Activated gamma-delta T cell (primary cell): Measurements from ENCODE around the gene GNG7.
A peak's percentile ranks its signal among the peaks of the same experiment; 100 is the strongest.
"Not testable (repeated sequence)": the region's sequence is repeated elsewhere in the genome, so short reads cannot be mapped to it uniquely, and the experiment has no call there.

Experiments
- DNase-seq: peaks from one replicate; lab custom pipeline; 2025; lab: John Stamatoyannopoulos, UW

The GNG7 gene

DNA sequence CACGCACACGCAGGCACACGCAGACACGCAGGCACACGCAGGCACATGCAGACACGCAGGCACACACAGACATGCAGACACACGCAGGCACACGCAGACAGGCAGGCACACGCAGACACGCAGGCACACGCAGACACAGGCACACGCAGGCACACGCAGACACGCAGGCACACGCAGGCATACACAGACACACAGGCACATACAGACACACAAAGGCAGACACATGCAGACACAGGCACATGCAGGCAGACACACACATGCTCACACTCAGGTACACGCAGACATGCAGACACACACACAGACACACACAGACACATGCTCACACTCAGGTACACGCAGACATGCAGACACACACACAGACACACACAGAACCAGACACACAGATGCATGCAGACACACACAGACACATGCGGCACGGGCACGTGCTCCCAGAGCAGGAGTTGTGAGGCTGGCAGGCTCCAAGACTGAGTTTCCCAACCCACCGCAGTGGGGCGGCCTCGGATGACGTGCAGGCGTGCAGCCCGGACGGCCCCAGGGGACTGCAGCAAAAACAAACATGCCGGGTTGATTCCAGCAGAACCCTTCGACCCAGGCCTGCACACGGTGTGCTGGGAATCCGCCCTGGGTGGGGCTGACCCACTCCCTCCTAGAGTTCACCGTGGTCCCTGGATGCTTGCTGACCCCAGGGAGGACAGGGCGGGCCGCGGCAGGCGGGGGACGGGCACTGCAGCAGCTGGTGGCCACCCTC lies 126.6 kb downstream of the GNG7 start:
- no peak for DNase-seq

GRCh38 chr19:2574971-2575630 lies 127.4 kb downstream of the GNG7 start:
- no peak for DNase-seq

DNA sequence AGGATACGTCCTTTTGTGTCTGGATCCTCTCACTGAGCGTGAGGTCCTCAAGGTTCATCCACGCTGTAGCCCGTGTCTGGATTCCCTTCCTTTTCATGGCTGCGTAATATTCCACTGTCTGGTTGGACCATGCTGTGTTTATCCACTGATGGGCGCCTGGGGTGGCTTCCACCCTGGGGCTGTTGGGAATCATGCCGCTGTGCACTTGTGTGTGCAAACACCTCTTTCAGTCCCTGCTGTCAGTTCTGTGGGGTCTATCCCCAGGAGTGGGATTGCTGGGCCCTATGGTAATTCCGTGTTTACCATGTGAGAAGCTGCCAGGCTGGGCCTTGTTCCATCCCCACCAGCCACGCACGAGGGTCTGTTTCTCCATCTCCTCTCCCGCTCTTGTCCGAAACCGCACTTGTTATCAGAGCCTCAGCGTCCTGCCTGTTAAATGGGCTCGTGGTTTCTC lies 128.0 kb downstream of the GNG7 start:
- no peak for DNase-seq

GRCh38 chr19:2573916-2574315 lies 128.6 kb downstream of the GNG7 start:
- no peak for DNase-seq

GRCh38 chr19:2572152-2572551 lies 130.3 kb downstream of the GNG7 start:
- DNase-seq = not testable (repeated sequence)

- no peak for DNase-seq
These were observed 132.7 kb downstream of the GNG7 start for GRCh38 chr19:2569596-2570465.

- DNase-seq = no peak
These were observed 134.5 kb downstream of the GNG7 start for GRCh38 chr19:2567996-2568395.

DNA sequence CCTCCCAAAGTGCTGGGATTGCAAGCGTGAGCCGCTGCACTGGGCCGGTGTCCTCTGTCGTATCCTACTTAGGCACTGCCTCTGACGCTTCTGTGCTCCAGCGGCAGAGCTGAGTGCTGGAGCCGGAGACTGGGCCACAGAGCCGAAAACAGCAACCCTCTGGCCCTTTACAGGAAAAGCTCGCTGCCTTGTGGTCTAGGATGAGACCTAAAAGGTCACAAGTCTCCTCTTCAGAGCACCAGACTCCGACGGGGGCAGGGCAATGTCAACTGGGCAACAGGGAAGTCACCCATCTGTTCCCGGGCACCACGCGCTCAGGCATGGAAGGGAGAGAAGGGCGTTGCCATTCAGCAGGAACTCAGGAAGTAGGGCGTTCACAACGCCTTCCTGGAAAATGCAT lies 134.9 kb downstream of the GNG7 start:
- DNase-seq = no peak

DNA sequence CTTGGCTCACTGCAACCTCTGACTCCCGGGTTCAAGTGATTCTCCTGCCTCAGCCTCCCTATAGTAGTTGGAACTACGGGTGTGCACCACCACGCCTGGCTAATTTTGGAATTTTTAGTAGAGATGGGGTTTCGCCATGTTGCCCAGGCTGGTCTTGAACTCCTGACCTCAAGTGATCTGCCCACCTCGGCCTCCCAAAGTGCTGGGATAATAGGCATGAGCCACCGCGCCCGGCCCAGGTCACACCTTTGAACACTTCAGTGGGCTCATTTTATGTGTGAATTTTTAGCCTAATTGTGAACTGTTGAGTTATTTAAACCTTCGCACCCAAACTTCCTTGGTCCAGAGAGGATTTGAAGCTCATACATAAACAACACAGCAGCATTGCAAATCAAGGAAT lies 138.9 kb downstream of the GNG7 start:
- not testable (repeated sequence) for DNase-seq

DNA sequence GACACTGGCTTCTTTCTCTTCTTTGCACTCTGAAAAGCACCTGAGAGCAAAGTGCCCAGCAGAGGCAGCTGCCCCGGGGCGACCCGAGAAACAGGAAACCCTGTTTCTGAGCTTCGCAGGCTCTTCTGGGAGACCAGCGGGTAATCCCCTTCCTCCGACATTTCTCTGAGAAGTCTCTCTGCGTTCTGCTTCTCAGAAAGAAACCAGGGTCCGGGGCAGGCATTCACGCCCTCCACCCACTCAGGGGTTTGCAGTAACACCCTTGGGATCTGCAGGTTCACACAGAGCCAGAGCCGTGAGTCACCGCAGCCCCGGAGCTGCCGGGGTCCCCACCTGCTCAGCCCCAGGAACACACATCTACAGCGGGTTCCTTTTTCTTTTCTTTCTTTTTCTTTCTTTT lies 140.6 kb downstream of the GNG7 start:
- DNase-seq = peak; percentile 51

GRCh38 chr19:2561221-2561620 lies 141.3 kb downstream of the GNG7 start:
- no peak for DNase-seq

DNA sequence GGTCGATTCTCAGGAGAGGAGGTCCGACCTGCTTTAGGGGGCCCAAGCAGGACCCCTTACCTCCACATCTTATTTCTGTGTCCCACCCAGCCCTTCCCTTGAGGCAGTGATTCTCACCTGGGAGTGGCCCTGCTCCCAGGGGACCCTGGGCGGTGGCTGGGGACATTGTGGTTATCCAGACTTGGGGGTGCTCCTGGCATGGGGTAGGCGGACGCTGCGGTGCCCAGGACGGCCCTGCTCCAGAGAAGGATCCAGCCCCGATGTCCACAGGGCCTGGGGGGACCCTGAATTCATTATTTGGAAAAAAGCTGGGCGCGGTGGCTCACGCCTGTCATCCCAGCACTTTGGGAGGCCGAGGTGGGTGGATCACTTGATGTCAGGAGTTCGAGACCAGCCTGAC lies 142.1 kb downstream of the GNG7 start:
- DNase-seq = no peak

- DNase-seq = no peak
These were observed 144.0 kb downstream of the GNG7 start for GRCh38 chr19:2558543-2558942.

DNA sequence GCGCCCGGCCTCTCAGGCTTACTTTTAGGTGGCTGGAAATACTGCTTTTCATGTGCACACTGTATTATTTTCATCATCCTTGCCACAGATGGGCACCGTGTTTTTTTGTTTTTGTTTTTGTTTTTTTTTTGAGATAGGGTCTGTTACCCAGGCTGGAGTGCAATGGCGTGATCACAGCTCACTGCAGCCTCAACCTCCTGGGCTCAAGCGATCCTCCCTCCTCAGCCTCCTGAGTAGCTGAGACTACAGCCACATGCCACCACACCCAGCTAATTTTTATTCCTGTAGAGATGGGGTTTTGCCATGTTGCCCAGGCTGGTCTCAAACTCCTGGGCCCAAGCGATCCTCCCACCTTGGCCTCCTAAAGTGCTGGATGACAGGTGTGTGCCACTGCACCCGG lies 144.4 kb downstream of the GNG7 start:
- not testable (repeated sequence) for DNase-seq

DNA sequence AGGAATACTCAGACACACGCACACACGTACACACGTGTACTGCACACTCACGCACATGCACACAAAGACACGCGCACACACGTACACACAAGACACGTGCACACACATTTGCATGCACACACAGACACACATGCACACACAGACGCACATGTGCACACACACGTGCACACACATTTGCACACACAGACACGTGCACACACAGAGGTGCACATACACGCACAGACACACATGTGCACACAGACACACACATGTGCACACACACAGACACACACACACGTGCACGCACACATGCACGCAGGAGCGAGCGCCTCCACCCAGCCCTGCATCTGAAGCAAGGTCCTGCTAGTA lies 145.4 kb downstream of the GNG7 start:
- DNase-seq = no peak

- DNase-seq = no peak
These were observed 146.0 kb downstream of the GNG7 start for GRCh38 chr19:2556221-2557092.

DNA sequence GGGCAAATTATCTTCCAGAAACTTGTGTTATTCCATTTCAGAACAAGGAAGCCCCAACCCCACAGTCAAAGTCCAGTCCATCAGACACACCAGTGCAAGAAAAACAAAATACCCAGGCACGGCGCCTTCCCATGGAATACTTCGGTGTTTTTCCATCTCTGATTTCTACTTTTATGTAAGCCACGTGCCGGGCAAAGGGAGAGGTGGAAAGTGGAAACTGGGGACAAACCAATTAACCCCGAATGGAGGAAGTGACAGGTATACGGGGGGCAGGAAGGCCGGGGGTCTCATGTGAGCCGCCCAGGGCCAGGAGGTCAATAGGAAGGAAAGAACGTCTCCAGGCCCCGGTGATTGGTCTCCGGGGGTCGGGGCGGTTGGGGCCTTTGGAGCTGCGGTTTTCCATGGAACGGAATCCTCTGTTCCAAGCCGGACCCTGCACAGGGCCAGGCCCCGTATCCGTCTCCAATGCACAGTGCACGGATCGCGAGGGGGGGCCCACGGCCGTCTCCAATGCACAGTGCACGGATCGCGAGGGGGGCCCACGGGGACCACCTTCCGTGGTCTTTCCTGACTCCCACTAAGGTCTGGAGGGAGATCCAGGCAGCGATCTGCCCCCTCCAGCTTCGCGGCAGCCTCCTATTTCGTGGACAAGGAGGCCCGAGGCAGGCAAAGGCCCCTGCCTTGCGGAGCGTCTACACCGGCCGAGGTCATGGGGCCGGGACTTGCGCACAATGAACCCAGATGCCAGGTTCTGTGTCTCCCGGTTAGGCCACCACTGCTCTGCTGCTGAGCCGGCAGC lies 146.9 kb downstream of the GNG7 start:
- no peak for DNase-seq

DNA sequence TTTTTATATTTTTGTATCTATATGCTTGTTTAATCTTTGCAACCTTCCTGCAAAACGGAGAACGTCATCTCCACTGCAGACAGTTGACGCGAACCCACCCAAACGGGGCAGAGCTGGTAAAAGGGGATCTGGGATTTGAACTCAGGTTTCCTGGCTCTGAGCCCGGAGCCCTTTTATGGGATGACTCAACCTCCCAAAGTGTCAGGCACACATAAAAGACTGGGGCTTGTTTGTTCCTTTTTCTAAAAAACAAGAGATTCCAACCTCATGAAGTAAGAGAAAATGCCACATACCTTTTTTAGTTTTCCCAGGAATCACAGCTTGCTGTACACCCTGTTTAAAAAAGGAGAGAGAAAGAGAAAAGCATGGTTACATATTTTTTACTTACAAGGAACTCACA lies 147.6 kb downstream of the GNG7 start:
- no peak for DNase-seq

DNA sequence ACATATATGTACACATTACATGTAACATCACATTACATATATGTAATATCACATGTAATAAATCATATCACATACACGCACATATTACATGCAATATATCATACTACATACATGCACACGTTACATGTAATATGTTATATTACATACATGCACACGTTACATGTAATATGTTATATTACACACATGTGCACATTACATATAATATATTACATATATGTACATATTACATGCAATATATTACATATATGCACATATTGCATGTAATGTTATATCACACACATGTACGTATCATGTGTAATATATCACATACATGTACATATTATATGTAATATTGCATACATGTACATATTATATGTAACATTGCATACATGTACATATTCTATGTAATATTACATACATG lies 149.0 kb downstream of the GNG7 start:
- no peak for DNase-seq

- DNase-seq = no peak
These were observed 149.6 kb downstream of the GNG7 start for GRCh38 chr19:2552859-2553258.

GRCh38 chr19:2551864-2552185 lies 150.7 kb downstream of the GNG7 start:
- DNase-seq = no peak
